ENCODE measurements around the gene SLC15A5.

The SLC15A5 gene

GRCh38 chr12:16228067-16228466 lies 49.4 kb downstream of the SLC15A5 start:
- H3K4me1 ChIP-seq (ENCODE audit: control insufficient read depth, insufficient read depth, low read length): no peaks in the 10 kb centered on the region
- no peaks in the 10 kb centered on the region for H3K9me3 ChIP-seq (ENCODE audit: control insufficient read depth, insufficient read depth, low read length)
- no peaks in the 10 kb centered on the region for H3K27me3 ChIP-seq (ENCODE audit: control insufficient read depth, insufficient read depth, low read length)
- no CpG with 5 or more reads among the region's 2 CpGs for WGBS (ENCODE audit: insufficient coverage, insufficient read length)
- no peak for DNase-seq (ENCODE audit: low read depth, low spot score)
- no peaks in the 10 kb centered on the region for H3K36me3 ChIP-seq (ENCODE audit: control insufficient read depth, insufficient read depth, low read length)
- H3K4me3 ChIP-seq (ENCODE audit: low read length): no peak overlapping the region
- H3K27ac ChIP-seq (ENCODE audit: low read length): no peak overlapping the region

GRCh38 chr12:16225692-16226091 lies 51.8 kb downstream of the SLC15A5 start:
- H3K27ac ChIP-seq (ENCODE audit: low read length): no peak overlapping the region

GRCh38 chr12:16224196-16224595 lies 53.3 kb downstream of the SLC15A5 start:
- Histone ChIP-seq H3K27ac (ENCODE audit: low read length) (no peak overlapping the region), H3K27me3 (ENCODE audit: control insufficient read depth, insufficient read depth, low read length) (no peaks in the 10 kb centered on the region), H3K9me3 (ENCODE audit: control insufficient read depth, insufficient read depth, low read length) (no peaks in the 10 kb centered on the region), H3K4me3 (ENCODE audit: low read length) (no peak overlapping the region), H3K4me1 (ENCODE audit: control insufficient read depth, insufficient read depth, low read length) (no peaks in the 10 kb centered on the region), H3K36me3 (ENCODE audit: control insufficient read depth, insufficient read depth, low read length) (no peaks in the 10 kb centered on the region)
- no CpG with 5 or more reads among the region's 3 CpGs for WGBS (ENCODE audit: insufficient coverage, insufficient read length)
- DNase-seq (ENCODE audit: low read depth, low spot score): no peak

More at GRCh38 chr12:16225692-16226091, 51.8 kb downstream of the SLC15A5 start:
- no peaks in the 10 kb centered on the region for H3K9me3 ChIP-seq (ENCODE audit: control insufficient read depth, insufficient read depth, low read length)
- H3K36me3 ChIP-seq (ENCODE audit: control insufficient read depth, insufficient read depth, low read length): no peaks in the 10 kb centered on the region
- H3K27me3 ChIP-seq (ENCODE audit: control insufficient read depth, insufficient read depth, low read length): no peaks in the 10 kb centered on the region
- no peak for DNase-seq (ENCODE audit: low read depth, low spot score)
- H3K4me1 ChIP-seq (ENCODE audit: control insufficient read depth, insufficient read depth, low read length): no peaks in the 10 kb centered on the region
- H3K4me3 ChIP-seq (ENCODE audit: low read length): no peak overlapping the region
- no CpG with 5 or more reads among the region's 4 CpGs for WGBS (ENCODE audit: insufficient coverage, insufficient read length)

- no peaks in the 10 kb centered on the region for H3K4me1 ChIP-seq (ENCODE audit: control insufficient read depth, insufficient read depth, low read length)
- H3K27ac ChIP-seq (ENCODE audit: low read length): no peak overlapping the region
- H3K9me3 ChIP-seq (ENCODE audit: control insufficient read depth, insufficient read depth, low read length): no peaks in the 10 kb centered on the region
- no peak overlapping the region for H3K4me3 ChIP-seq (ENCODE audit: low read length)
- H3K36me3 ChIP-seq (ENCODE audit: control insufficient read depth, insufficient read depth, low read length): no peaks in the 10 kb centered on the region
- H3K27me3 ChIP-seq (ENCODE audit: control insufficient read depth, insufficient read depth, low read length): no peaks in the 10 kb centered on the region
- no peak for DNase-seq (ENCODE audit: low read depth, low spot score)
- no CpG with 5 or more reads among the region's 2 CpGs for WGBS (ENCODE audit: insufficient coverage, insufficient read length)
These were observed 55.7 kb downstream of the SLC15A5 start for GRCh38 chr12:16221776-16222175.

GRCh38 chr12:16220120-16220519 lies 57.4 kb downstream of the SLC15A5 start:
- Histone ChIP-seq H3K27me3 (ENCODE audit: control insufficient read depth, insufficient read depth, low read length) (no peaks in the 10 kb centered on the region), H3K4me3 (ENCODE audit: low read length) (no peak overlapping the region), H3K27ac (ENCODE audit: low read length) (no peak overlapping the region), H3K9me3 (ENCODE audit: control insufficient read depth, insufficient read depth, low read length) (no peaks in the 10 kb centered on the region), H3K36me3 (ENCODE audit: control insufficient read depth, insufficient read depth, low read length) (no peaks in the 10 kb centered on the region), H3K4me1 (ENCODE audit: control insufficient read depth, insufficient read depth, low read length) (no peaks in the 10 kb centered on the region)
- no peak for DNase-seq (ENCODE audit: low read depth, low spot score)

- Histone ChIP-seq H3K4me1 (ENCODE audit: control insufficient read depth, insufficient read depth, low read length) (no peaks in the 10 kb centered on the region), H3K4me3 (ENCODE audit: low read length) (no peak overlapping the region), H3K27ac (ENCODE audit: low read length) (no peak overlapping the region), H3K27me3 (ENCODE audit: control insufficient read depth, insufficient read depth, low read length) (no peaks in the 10 kb centered on the region), H3K9me3 (ENCODE audit: control insufficient read depth, insufficient read depth, low read length) (no peaks in the 10 kb centered on the region), H3K36me3 (ENCODE audit: control insufficient read depth, insufficient read depth, low read length) (no peaks in the 10 kb centered on the region)
- no CpG with 5 or more reads among the region's 6 CpGs for whole genome bisulfite sequencing (ENCODE audit: insufficient coverage, insufficient read length)
- no peak for DNase-seq (ENCODE audit: low read depth, low spot score)
These were observed 58.3 kb downstream of the SLC15A5 start for GRCh38 chr12:16218934-16219751.

GRCh38 chr12:16218234-16218633 lies 59.3 kb downstream of the SLC15A5 start:
- no peaks in the 10 kb centered on the region for H3K27me3 ChIP-seq (ENCODE audit: control insufficient read depth, insufficient read depth, low read length)
- WGBS (ENCODE audit: insufficient coverage, insufficient read length): no CpG with 5 or more reads among the region's 6 CpGs
- H3K9me3 ChIP-seq (ENCODE audit: control insufficient read depth, insufficient read depth, low read length): no peaks in the 10 kb centered on the region
- no peaks in the 10 kb centered on the region for H3K4me1 ChIP-seq (ENCODE audit: control insufficient read depth, insufficient read depth, low read length)
- no peaks in the 10 kb centered on the region for H3K36me3 ChIP-seq (ENCODE audit: control insufficient read depth, insufficient read depth, low read length)
- no peak overlapping the region for H3K4me3 ChIP-seq (ENCODE audit: low read length)
- DNase-seq (ENCODE audit: low read depth, low spot score): no peak
- H3K27ac ChIP-seq (ENCODE audit: low read length): no peak overlapping the region

GRCh38 chr12:16211731-16212130 lies 65.8 kb downstream of the SLC15A5 start:
- no CpG with 5 or more reads among the region's 2 CpGs for WGBS (ENCODE audit: insufficient coverage, insufficient read length)
- Histone ChIP-seq H3K9me3 (ENCODE audit: control insufficient read depth, insufficient read depth, low read length) (no peaks in the 10 kb centered on the region), H3K4me1 (ENCODE audit: control insufficient read depth, insufficient read depth, low read length) (no peaks in the 10 kb centered on the region), H3K27me3 (ENCODE audit: control insufficient read depth, insufficient read depth, low read length) (no peaks in the 10 kb centered on the region), H3K27ac (ENCODE audit: low read length) (no peak overlapping the region), H3K4me3 (ENCODE audit: low read length) (no peak overlapping the region), H3K36me3 (ENCODE audit: control insufficient read depth, insufficient read depth, low read length) (no peaks in the 10 kb centered on the region)
- no peak for DNase-seq (ENCODE audit: low read depth, low spot score)

GRCh38 chr12:16198884-16199283 lies 78.6 kb downstream of the SLC15A5 start:
- H3K36me3 ChIP-seq (ENCODE audit: control insufficient read depth, insufficient read depth, low read length): no peaks in the 10 kb centered on the region
- H3K9me3 ChIP-seq (ENCODE audit: control insufficient read depth, insufficient read depth, low read length): no peaks in the 10 kb centered on the region
- H3K27ac ChIP-seq (ENCODE audit: low read length): no peak overlapping the region
- WGBS (ENCODE audit: insufficient coverage, insufficient read length): no CpG with 5 or more reads among the region's 3 CpGs
- peak; percentile 9 for DNase-seq (ENCODE audit: low read depth, low spot score)
- H3K4me1 ChIP-seq (ENCODE audit: control insufficient read depth, insufficient read depth, low read length): no peaks in the 10 kb centered on the region
- no peak overlapping the region for H3K4me3 ChIP-seq (ENCODE audit: low read length)
- no peaks in the 10 kb centered on the region for H3K27me3 ChIP-seq (ENCODE audit: control insufficient read depth, insufficient read depth, low read length)

GRCh38 chr12:16197600-16197999 lies 79.9 kb downstream of the SLC15A5 start:
- no peak overlapping the region for H3K4me3 ChIP-seq (ENCODE audit: low read length)
- WGBS (ENCODE audit: insufficient coverage, insufficient read length): no CpG with 5 or more reads among the region's 4 CpGs
- H3K27me3 ChIP-seq (ENCODE audit: control insufficient read depth, insufficient read depth, low read length): no peaks in the 10 kb centered on the region
- no peaks in the 10 kb centered on the region for H3K4me1 ChIP-seq (ENCODE audit: control insufficient read depth, insufficient read depth, low read length)
- no peak overlapping the region for H3K27ac ChIP-seq (ENCODE audit: low read length)
- DNase-seq (ENCODE audit: low read depth, low spot score): no peak
- no peaks in the 10 kb centered on the region for H3K9me3 ChIP-seq (ENCODE audit: control insufficient read depth, insufficient read depth, low read length)
- no peaks in the 10 kb centered on the region for H3K36me3 ChIP-seq (ENCODE audit: control insufficient read depth, insufficient read depth, low read length)

- WGBS (ENCODE audit: insufficient coverage, insufficient read length): no CpG with 5 or more reads among the region's 5 CpGs
These were observed 87.6 kb downstream of the SLC15A5 start for GRCh38 chr12:16189849-16190248.

More at GRCh38 chr12:16189849-16190248, 87.6 kb downstream of the SLC15A5 start:
- Histone ChIP-seq H3K27ac (ENCODE audit: low read length) (no peak overlapping the region), H3K36me3 (ENCODE audit: control insufficient read depth, insufficient read depth, low read length) (no peaks in the 10 kb centered on the region), H3K4me3 (ENCODE audit: low read length) (no peak overlapping the region), H3K9me3 (ENCODE audit: control insufficient read depth, insufficient read depth, low read length) (no peaks in the 10 kb centered on the region), H3K27me3 (ENCODE audit: control insufficient read depth, insufficient read depth, low read length) (no peaks in the 10 kb centered on the region), H3K4me1 (ENCODE audit: control insufficient read depth, insufficient read depth, low read length) (no peaks in the 10 kb centered on the region)
- DNase-seq (ENCODE audit: low read depth, low spot score): no peak

All from iPS DF 6.9 (cell line).